Dedifferentiated amniotic fluid mesenchymal stem cell (primary cell): Measurements from ENCODE around the gene FBRSL1.

Experiments
- DNase-seq: peaks from one replicate; pipeline ENCODE4 v3.0.0-alpha.2; 2016; ENCODE audit errors: extremely low spot score

FBRSL1 gene

GRCh38 chr12:132557291-132558015 is 67.5 kb downstream of the FBRSL1 start:
- no peak for DNase-seq

- DNase-seq = no peak
Measured at GRCh38 chr12:132558042-132558856, 68.3 kb downstream of the FBRSL1 start.

- no peak for DNase-seq
Measured at GRCh38 chr12:132558861-132559623, 69.1 kb downstream of the FBRSL1 start.

- peak; percentile 14 for DNase-seq
Measured at GRCh38 chr12:132559652-132560363, 69.9 kb downstream of the FBRSL1 start.

GRCh38 chr12:132560364-132560613 is 70.3 kb downstream of the FBRSL1 start:
- no peak for DNase-seq

GRCh38 chr12:132560614-132561426 is 70.9 kb downstream of the FBRSL1 start:
- DNase-seq = peak; percentile 31
